MG63 (cell line): ENCODE measurements around the gene DYDC2. TPM values are rescaled to one million over a fixed set of nuclear protein-coding genes. Genes with fewer than 3 reads are reported as not detected.
A peak's percentile ranks its signal among the peaks of the same experiment; 100 is the strongest.
"Not testable (repeated sequence)": the region's sequence is repeated elsewhere in the genome, so short reads cannot be mapped to it uniquely, and the experiment has no call there.

Source experiments
- DNase-seq: peaks from one replicate; pipeline ENCODE4 v3.0.0-alpha.2; 2020
- H3K27me3 ChIP-seq: fragments of 250-450 bp; sonication (Bioruptor Pico); 2 replicates; pipeline ENCODE4 v1.5.1; 2020; ENCODE audit warnings: mild to moderate bottlenecking, moderate library complexity
- H3K36me3 ChIP-seq: fragments of 250-450 bp; sonication (Bioruptor Pico); 2 replicates; pipeline ENCODE4 v1.5.1; 2020; ENCODE audit warnings: mild to moderate bottlenecking, moderate library complexity
- H3K4me3 ChIP-seq: fragments of 250-450 bp; sonication (Bioruptor Pico); 2 replicates; pipeline ENCODE4 v1.5.1; 2020; ENCODE audit warnings: mild to moderate bottlenecking, moderate library complexity
- H3K9me3 ChIP-seq: fragments of 250-450 bp; sonication (Bioruptor Pico); 2 replicates; pipeline ENCODE4 v1.5.1; 2020; ENCODE audit warnings: mild to moderate bottlenecking, moderate library complexity
- total RNA-seq: library from RNA; depleted of rRNA; stranded (reverse); fragments of >200 nt; shearing (Covaris generic); gene quantifications from 2 replicates; pipeline ENCODE4 v1.2.3, GENCODE V29; 2014; ENCODE audit warnings: low replicate concordance

Gene DYDC2
- total RNA-seq, 1 experiment from 2014 or later: not detected

- DNase-seq: no peak
- Histone ChIP-seq H3K36me3 (no peaks in the 10 kb centered on the region), H3K4me3 (no peak overlapping the region)
Observed at GRCh38 chr10:80356989-80357850, 639 bp downstream of the DYDC2 start.

GRCh38 chr10:80357851-80358125 is 1.2 kb downstream of the DYDC2 start:
- H3K36me3 ChIP-seq: no peaks in the 10 kb centered on the region
- no peaks in the 10 kb centered on the region for H3K9me3 ChIP-seq
- H3K27me3 ChIP-seq: no peaks in the 10 kb centered on the region
- DNase-seq: peak; percentile 17
- H3K4me3 ChIP-seq: no peak overlapping the region

More at GRCh38 chr10:80356989-80357850, 639 bp downstream of the DYDC2 start:
- Histone ChIP-seq H3K9me3 (no peaks in the 10 kb centered on the region), H3K27me3 (no peaks in the 10 kb centered on the region)

GRCh38 chr10:80358925-80359324 is 2.3 kb downstream of the DYDC2 start:
- not testable (repeated sequence) for H3K36me3 ChIP-seq, H3K4me3 ChIP-seq, H3K9me3 ChIP-seq, H3K27me3 ChIP-seq, DNase-seq

- no peaks in the 10 kb centered on the region for H3K9me3 ChIP-seq
- H3K36me3 ChIP-seq: no peaks in the 10 kb centered on the region
- DNase-seq: no peak
- H3K4me3 ChIP-seq: no peak overlapping the region
- no peaks in the 10 kb centered on the region for H3K27me3 ChIP-seq
Observed at GRCh38 chr10:80359644-80360043, 3.1 kb downstream of the DYDC2 start.

- no peaks in the 10 kb centered on the region for H3K36me3 ChIP-seq
- H3K4me3 ChIP-seq: no peak overlapping the region
- no peaks in the 10 kb centered on the region for H3K27me3 ChIP-seq
- DNase-seq: no peak
- H3K9me3 ChIP-seq: no peaks in the 10 kb centered on the region
Observed at GRCh38 chr10:80365510-80365909, 8.9 kb downstream of the DYDC2 start.

GRCh38 chr10:80371467-80371866 is 14.9 kb downstream of the DYDC2 start:
- DNase-seq: no peak
- Histone ChIP-seq H3K36me3 (no peaks in the 10 kb centered on the region), H3K9me3 (no peaks in the 10 kb centered on the region), H3K27me3 (no peaks in the 10 kb centered on the region), H3K4me3 (no peak overlapping the region)

GRCh38 chr10:80372675-80373074 is 16.1 kb downstream of the DYDC2 start:
- H3K36me3 ChIP-seq: no peaks in the 10 kb centered on the region
- no peak overlapping the region for H3K4me3 ChIP-seq
- no peaks in the 10 kb centered on the region for H3K9me3 ChIP-seq
- no peaks in the 10 kb centered on the region for H3K27me3 ChIP-seq
- DNase-seq: no peak

- Histone ChIP-seq H3K27me3 (0 out of 2 replicates have a peak, but pooled peaks cover 2% of the 10 kb centered on the region), H3K4me3 (no peak overlapping the region), H3K9me3 (no peaks in the 10 kb centered on the region), H3K36me3 (no peaks in the 10 kb centered on the region)
- DNase-seq: no peak
Observed at GRCh38 chr10:80373502-80373901, 16.9 kb downstream of the DYDC2 start.

- no peaks in the 10 kb centered on the region for H3K9me3 ChIP-seq
- H3K4me3 ChIP-seq: no peak overlapping the region
- H3K36me3 ChIP-seq: no peaks in the 10 kb centered on the region
- H3K27me3 ChIP-seq: 0 out of 2 replicates have a peak, but pooled peaks cover 2% of the 10 kb centered on the region
- no peak for DNase-seq
Observed at GRCh38 chr10:80379701-80380100, 23.1 kb downstream of the DYDC2 start.

- no peaks in the 10 kb centered on the region for H3K9me3 ChIP-seq
- no peaks in the 10 kb centered on the region for H3K36me3 ChIP-seq
- H3K27me3 ChIP-seq: 0 out of 2 replicates have a peak, but pooled peaks cover 2% of the 10 kb centered on the region
- no peak overlapping the region for H3K4me3 ChIP-seq
- no peak for DNase-seq
Observed at GRCh38 chr10:80380185-80380584, 23.6 kb downstream of the DYDC2 start.

GRCh38 chr10:80382989-80383388 is 26.4 kb downstream of the DYDC2 start:
- DNase-seq: peak; percentile 3

GRCh38 chr10:80390740-80391139 is 34.2 kb downstream of the DYDC2 start:
- Histone ChIP-seq H3K27me3 (no peaks in the 10 kb centered on the region), H3K9me3 (no peaks in the 10 kb centered on the region), H3K4me3 (no peak overlapping the region), H3K36me3 (no peaks in the 10 kb centered on the region)
- DNase-seq: no peak

More at GRCh38 chr10:80382989-80383388, 26.4 kb downstream of the DYDC2 start:
- H3K9me3 ChIP-seq: no peaks in the 10 kb centered on the region
- H3K4me3 ChIP-seq: no peak overlapping the region
- no peaks in the 10 kb centered on the region for H3K27me3 ChIP-seq
- no peaks in the 10 kb centered on the region for H3K36me3 ChIP-seq

GRCh38 chr10:80392250-80392649 is 35.7 kb downstream of the DYDC2 start:
- DNase-seq: no peak
- Histone ChIP-seq H3K27me3 (no peaks in the 10 kb centered on the region), H3K4me3 (no peak overlapping the region), H3K9me3 (no peaks in the 10 kb centered on the region), H3K36me3 (no peaks in the 10 kb centered on the region)

GRCh38 chr10:80394358-80394916 is 37.9 kb downstream of the DYDC2 start:
- no peaks in the 10 kb centered on the region for H3K36me3 ChIP-seq
- no peaks in the 10 kb centered on the region for H3K27me3 ChIP-seq
- no peaks in the 10 kb centered on the region for H3K9me3 ChIP-seq
- no peak for DNase-seq
- H3K4me3 ChIP-seq: no peak overlapping the region

GRCh38 chr10:80397014-80397413 is 40.4 kb downstream of the DYDC2 start:
- no peaks in the 10 kb centered on the region for H3K9me3 ChIP-seq
- H3K4me3 ChIP-seq: no peak overlapping the region
- no peak for DNase-seq
- no peaks in the 10 kb centered on the region for H3K27me3 ChIP-seq
- H3K36me3 ChIP-seq: no peaks in the 10 kb centered on the region

GRCh38 chr10:80400136-80400804 is 43.7 kb downstream of the DYDC2 start:
- Histone ChIP-seq H3K27me3 (no peaks in the 10 kb centered on the region), H3K9me3 (no peaks in the 10 kb centered on the region), H3K36me3 (no peaks in the 10 kb centered on the region), H3K4me3 (no peak overlapping the region)
- DNase-seq: no peak

- no peak for DNase-seq
- Histone ChIP-seq H3K4me3 (no peak overlapping the region), H3K36me3 (no peaks in the 10 kb centered on the region), H3K9me3 (no peaks in the 10 kb centered on the region), H3K27me3 (no peaks in the 10 kb centered on the region)
Observed at GRCh38 chr10:80405035-80405434, 48.5 kb downstream of the DYDC2 start.

GRCh38 chr10:80405626-80406025 is 49.0 kb downstream of the DYDC2 start:
- H3K4me3 ChIP-seq: no peak overlapping the region
- no peaks in the 10 kb centered on the region for H3K36me3 ChIP-seq
- H3K27me3 ChIP-seq: no peaks in the 10 kb centered on the region
- H3K9me3 ChIP-seq: no peaks in the 10 kb centered on the region
- no peak for DNase-seq
